Fibroblast of the aortic adventitia (primary cell): ENCODE measurements around the gene ANKS1A. TPM values are rescaled to one million over a fixed set of nuclear protein-coding genes. Genes with fewer than 3 reads are reported as not detected.

Experiments
- DNase-seq: peaks from one replicate; pipeline ENCODE4 v3.0.0-alpha.2; 2010; ENCODE audit warnings: low read depth
- H3K4me3 ChIP-seq: 2 replicates; pipeline ENCODE4 v1.5.1; 2011; ENCODE audit warnings: low read depth, mild to moderate bottlenecking, control low read depth, low read length, moderate library complexity
- CTCF ChIP-seq: IDR thresholded peaks from 2 replicates; pipeline ENCODE4 v1.5.1; 2011; ENCODE audit warnings: mild to moderate bottlenecking, low read length, control low read depth, inconsistent platforms; ENCODE audit not compliant: insufficient read depth
- total RNA-seq: library from RNA; depleted of rRNA; stranded (reverse); fragments of >200 nt; gene quantifications from 2 replicates; pipeline ENCODE4 v1.2.3, GENCODE V29; 2012; ENCODE audit warnings: low replicate concordance

ANKS1A gene
- total RNA-seq, 1 donor: 7.6 TPM

- H3K4me3 ChIP-seq: no peak overlapping the region
- DNase-seq: no peak
- no peak for TF ChIP-seq CTCF
These were observed 134.3 kb downstream of the ANKS1A start for GRCh38 chr6:35023091-35024000.

- TF ChIP-seq CTCF: no peak
- DNase-seq: peak; percentile 75
- H3K4me3 ChIP-seq: no peak overlapping the region
These were observed 135.5 kb downstream of the ANKS1A start for GRCh38 chr6:35024551-35025054.

- no peak overlapping the region for H3K4me3 ChIP-seq
- no peak for DNase-seq
- peak; percentile 44 for TF ChIP-seq CTCF
These were observed 136.5 kb downstream of the ANKS1A start for GRCh38 chr6:35025232-35026188.

GRCh38 chr6:35026434-35027222 lies 137.6 kb downstream of the ANKS1A start:
- no peak overlapping the region for H3K4me3 ChIP-seq
- DNase-seq: peak; percentile 46
- TF ChIP-seq CTCF: no peak

GRCh38 chr6:35027807-35028206 lies 138.8 kb downstream of the ANKS1A start:
- no peak overlapping the region for H3K4me3 ChIP-seq
- no peak for TF ChIP-seq CTCF
- no peak for DNase-seq
